ENCODE data around the gene NAV3. TPM values are rescaled to one million over a fixed set of nuclear protein-coding genes. Genes with fewer than 3 reads are reported as not detected.

The NAV3 gene
- total RNA-seq, 1 donor from 2014 or later = 8.1 TPM

DNA sequence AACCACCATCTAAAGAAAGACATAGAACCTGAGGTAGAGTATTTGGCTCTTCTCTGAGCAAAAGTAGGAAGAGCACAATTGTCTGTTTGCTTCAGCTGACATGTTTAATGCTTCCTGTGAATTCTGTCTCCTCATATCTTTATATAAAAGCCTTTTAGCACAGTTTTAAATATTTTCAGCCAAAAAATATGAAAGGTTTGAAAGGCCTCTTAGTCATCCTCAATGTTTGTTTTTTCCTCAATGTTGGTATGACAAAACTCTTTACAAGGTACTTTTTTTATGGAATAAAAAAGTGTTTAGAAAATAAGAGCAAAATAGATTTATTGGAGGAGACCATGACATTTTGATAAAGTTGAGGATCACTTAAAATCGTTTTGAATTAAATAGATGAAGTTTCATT, 360.9 kb downstream of the NAV3 start:
- TF ChIP-seq, protein P1, sequence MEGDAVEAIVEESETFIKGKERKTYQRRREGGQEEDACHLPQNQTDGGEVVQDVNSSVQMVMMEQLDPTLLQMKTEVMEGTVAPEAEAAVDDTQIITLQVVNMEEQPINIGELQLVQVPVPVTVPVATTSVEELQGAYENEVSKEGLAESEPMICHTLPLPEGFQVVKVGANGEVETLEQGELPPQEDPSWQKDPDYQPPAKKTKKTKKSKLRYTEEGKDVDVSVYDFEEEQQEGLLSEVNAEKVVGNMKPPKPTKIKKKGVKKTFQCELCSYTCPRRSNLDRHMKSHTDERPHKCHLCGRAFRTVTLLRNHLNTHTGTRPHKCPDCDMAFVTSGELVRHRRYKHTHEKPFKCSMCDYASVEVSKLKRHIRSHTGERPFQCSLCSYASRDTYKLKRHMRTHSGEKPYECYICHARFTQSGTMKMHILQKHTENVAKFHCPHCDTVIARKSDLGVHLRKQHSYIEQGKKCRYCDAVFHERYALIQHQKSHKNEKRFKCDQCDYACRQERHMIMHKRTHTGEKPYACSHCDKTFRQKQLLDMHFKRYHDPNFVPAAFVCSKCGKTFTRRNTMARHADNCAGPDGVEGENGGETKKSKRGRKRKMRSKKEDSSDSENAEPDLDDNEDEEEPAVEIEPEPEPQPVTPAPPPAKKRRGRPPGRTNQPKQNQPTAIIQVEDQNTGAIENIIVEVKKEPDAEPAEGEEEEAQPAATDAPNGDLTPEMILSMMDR (IDR thresholded peaks at IDR 0.05) = no peak
- H3K36me3 Mint-ChIP-seq (ENCODE audit: unreplicated experiment) = peaks cover 3% of the 10 kb centered on the region
- no peaks in the 10 kb centered on the region for H3K9me3 Mint-ChIP-seq (ENCODE audit: unreplicated experiment)
- H3K27ac Mint-ChIP-seq (ENCODE audit: unreplicated experiment) = no peak overlapping the region
- no peak overlapping the region for H3K4me3 Mint-ChIP-seq (ENCODE audit: unreplicated experiment)
- H3K4me1 Mint-ChIP-seq (ENCODE audit: unreplicated experiment) = peaks cover 13% of the 10 kb centered on the region
- H3K27me3 Mint-ChIP-seq (ENCODE audit: unreplicated experiment) = no peaks in the 10 kb centered on the region
- DNase-seq (ENCODE audit: extremely low spot score, unreplicated experiment) = no peak

DNA sequence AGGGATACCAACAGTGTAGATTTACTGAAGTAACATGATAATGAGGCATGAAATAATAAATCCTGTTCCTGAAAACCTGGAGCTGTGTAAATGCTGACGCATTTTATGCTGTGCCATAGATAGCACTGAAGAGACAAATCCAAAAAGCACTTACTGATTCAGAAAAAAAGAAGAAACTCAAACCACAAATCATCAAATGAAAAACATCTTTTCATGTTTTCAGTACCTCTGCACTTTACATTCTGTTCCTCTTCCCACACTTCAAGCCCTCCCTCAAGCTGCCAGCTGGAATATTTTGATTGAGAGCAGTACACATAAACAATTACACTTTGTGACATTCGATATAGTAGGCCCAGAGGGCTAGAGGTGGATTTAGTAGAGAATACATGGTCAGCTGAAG, 362.3 kb downstream of the NAV3 start:
- TF ChIP-seq, protein P1 (IDR thresholded peaks at IDR 0.05) = no peak
- DNase-seq (ENCODE audit: extremely low spot score, unreplicated experiment) = no peak
- H3K4me1 Mint-ChIP-seq (ENCODE audit: unreplicated experiment) = peaks cover 13% of the 10 kb centered on the region
- H3K9me3 Mint-ChIP-seq (ENCODE audit: unreplicated experiment) = no peaks in the 10 kb centered on the region
- H3K4me3 Mint-ChIP-seq (ENCODE audit: unreplicated experiment) = no peak overlapping the region
- H3K27ac Mint-ChIP-seq (ENCODE audit: unreplicated experiment) = no peak overlapping the region
- H3K36me3 Mint-ChIP-seq (ENCODE audit: unreplicated experiment) = peaks cover 3% of the 10 kb centered on the region
- no peaks in the 10 kb centered on the region for H3K27me3 Mint-ChIP-seq (ENCODE audit: unreplicated experiment)

DNA sequence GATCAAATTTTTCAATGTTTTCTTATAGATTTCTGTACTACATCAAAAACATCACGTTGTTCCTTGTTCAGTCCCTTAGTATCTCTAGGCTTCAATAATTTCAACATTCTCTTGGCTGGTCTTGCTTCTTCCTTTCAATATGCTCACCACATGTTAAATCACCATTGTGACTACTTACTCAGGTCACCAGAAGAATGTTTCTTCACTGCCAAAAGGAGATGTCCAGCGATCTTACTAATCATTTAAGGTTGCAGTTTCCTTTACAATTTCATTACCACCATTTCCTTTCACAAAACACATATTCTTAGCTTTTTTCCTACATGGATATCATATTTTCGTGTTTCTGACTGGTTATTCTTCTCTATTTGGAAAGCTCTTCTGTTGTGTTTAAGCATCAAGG, 363.8 kb downstream of the NAV3 start:
- Mint-ChIP-seq H3K36me3 (ENCODE audit: unreplicated experiment) (no peaks in the 10 kb centered on the region), H3K4me1 (ENCODE audit: unreplicated experiment) (peaks cover 11% of the 10 kb centered on the region), H3K27ac (ENCODE audit: unreplicated experiment) (no peak overlapping the region), H3K27me3 (ENCODE audit: unreplicated experiment) (no peaks in the 10 kb centered on the region), H3K9me3 (ENCODE audit: unreplicated experiment) (no peaks in the 10 kb centered on the region), H3K4me3 (ENCODE audit: unreplicated experiment) (no peak overlapping the region)
- no peak for DNase-seq (ENCODE audit: extremely low spot score, unreplicated experiment)
- TF ChIP-seq, protein P1 (IDR thresholded peaks at IDR 0.05) = no peak

DNA sequence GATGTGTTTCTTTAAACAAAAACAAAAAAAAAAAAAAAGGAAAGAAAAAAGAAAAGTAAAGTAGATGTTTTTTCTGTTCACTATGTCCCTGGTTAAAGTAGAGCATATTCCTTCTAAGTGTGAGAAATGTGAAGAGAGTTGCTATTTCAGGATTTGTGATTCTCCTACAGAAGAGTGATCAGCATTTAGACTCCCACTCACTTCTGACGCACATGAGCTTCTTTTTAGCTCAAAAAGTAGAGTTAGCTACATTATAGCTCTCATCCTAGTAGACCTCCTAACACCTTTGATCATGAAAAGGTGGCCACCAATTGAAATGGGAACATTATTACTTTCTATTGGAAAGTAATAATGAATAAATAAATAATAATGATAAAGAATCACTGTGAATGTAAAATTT, 368.2 kb downstream of the NAV3 start:
- Mint-ChIP-seq H3K27me3 (ENCODE audit: unreplicated experiment) (no peaks in the 10 kb centered on the region), H3K4me3 (ENCODE audit: unreplicated experiment) (no peak overlapping the region), H3K36me3 (ENCODE audit: unreplicated experiment) (peaks cover 11% of the 10 kb centered on the region), H3K27ac (ENCODE audit: unreplicated experiment) (no peak overlapping the region), H3K4me1 (ENCODE audit: unreplicated experiment) (peaks cover 4% of the 10 kb centered on the region), H3K9me3 (ENCODE audit: unreplicated experiment) (no peaks in the 10 kb centered on the region)
- TF ChIP-seq, protein P1 (IDR thresholded peaks at IDR 0.05) = no peak
- no peak for DNase-seq (ENCODE audit: extremely low spot score, unreplicated experiment)

DNA sequence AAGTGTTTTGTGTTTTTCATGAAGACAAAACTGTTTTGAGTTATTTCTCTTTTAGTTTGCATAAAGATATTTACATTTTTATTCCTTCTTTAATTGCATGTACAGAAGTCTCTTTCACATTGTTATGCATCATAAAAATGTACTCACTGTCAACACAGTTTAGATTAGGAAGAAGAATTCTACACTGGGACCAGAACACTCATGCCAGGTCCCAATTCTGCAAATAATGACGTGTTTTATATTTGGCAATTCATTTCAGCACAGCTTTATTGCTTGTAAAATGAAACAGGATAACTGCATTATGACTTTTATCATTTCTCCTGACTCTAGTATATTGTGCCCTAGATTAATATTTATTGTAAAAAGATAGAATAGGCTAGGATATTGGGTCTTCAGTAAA, 369.2 kb downstream of the NAV3 start:
- Mint-ChIP-seq H3K4me3 (ENCODE audit: unreplicated experiment) (no peak overlapping the region), H3K9me3 (ENCODE audit: unreplicated experiment) (no peaks in the 10 kb centered on the region), H3K27me3 (ENCODE audit: unreplicated experiment) (no peaks in the 10 kb centered on the region), H3K27ac (ENCODE audit: unreplicated experiment) (no peak overlapping the region), H3K36me3 (ENCODE audit: unreplicated experiment) (peaks cover 11% of the 10 kb centered on the region), H3K4me1 (ENCODE audit: unreplicated experiment) (peaks cover 4% of the 10 kb centered on the region)
- no peak for DNase-seq (ENCODE audit: extremely low spot score, unreplicated experiment)
- TF ChIP-seq, protein P1 (IDR thresholded peaks at IDR 0.05) = no peak
